Activated CD4-positive, alpha-beta T cell treated with anti-CD3 and anti-CD28 coated beads, Interleukin-2, amount 10 ng/mL, durations not matched to agents 24 days and 14 days (primary cell): ENCODE results near the gene SLC27A5. TPM values are rescaled to one million over a fixed set of nuclear protein-coding genes. Genes with fewer than 3 reads are reported as not detected.

Experiments used
- total RNA-seq: library from RNA; stranded (reverse); gene quantifications from 2 replicates; pipeline ENCODE4 v1.2.3, GENCODE V29; 2022

Gene SLC27A5
- total RNA-seq, 1 donor from 2014 or later = 24.6 TPM

Other genes starting within 250 kb of the SLC27A5 start
- gene ZNF8, start 233.0 kb downstream of the SLC27A5 start, total RNA-seq = 4.8 and 5.1 TPM in 2 replicates
- 75.2 and 80.7 TPM in 2 replicates for gene ERVK3-1, start 206.6 kb downstream of the SLC27A5 start, total RNA-seq
- 4.2 and 4.6 TPM in 2 replicates for gene ZSCAN22, start 185.0 kb downstream of the SLC27A5 start, total RNA-seq
- 7.6 and 7.7 TPM in 2 replicates for gene A1BG, start 158.5 kb downstream of the SLC27A5 start, total RNA-seq
- 0.79 and 1.1 TPM in 2 replicates for gene ZNF497, start 149.2 kb downstream of the SLC27A5 start, total RNA-seq
- gene ZNF837, start 131.0 kb downstream of the SLC27A5 start, total RNA-seq = 0.89 and 1.1 TPM in 2 replicates
- 1,286 and 1,288 TPM in 2 replicates for gene RPS5, start 124.7 kb downstream of the SLC27A5 start, total RNA-seq
- 0.54 and 1.1 TPM in 2 replicates for gene RNF225, start 116.3 kb downstream of the SLC27A5 start, total RNA-seq
- gene ZNF584, start 103.3 kb downstream of the SLC27A5 start, total RNA-seq = 17.4 and 17.7 TPM in 2 replicates
- 3.6 and 3.8 TPM in 2 replicates for gene ZNF132, start 71.8 kb downstream of the SLC27A5 start, total RNA-seq
- gene ZNF324B, start 60.4 kb downstream of the SLC27A5 start, total RNA-seq = 14.4 and 15.2 TPM in 2 replicates
- 13.6 and 14.7 TPM in 2 replicates for gene ZNF324, start 44.9 kb downstream of the SLC27A5 start, total RNA-seq
- gene ZNF446, start 35.6 kb downstream of the SLC27A5 start, total RNA-seq = 6.3 and 6.8 TPM in 2 replicates
- 16.8 and 17.5 TPM in 2 replicates for gene ZBTB45, start 7.8 kb upstream of the SLC27A5 start, total RNA-seq
- 689 and 698 TPM in 2 replicates for gene TRIM28, start 32.1 kb upstream of the SLC27A5 start, total RNA-seq
- 108 and 114 TPM in 2 replicates for gene CHMP2A, start 43.1 kb upstream of the SLC27A5 start, total RNA-seq
- 161 and 175 TPM in 2 replicates for gene UBE2M, start 46.6 kb upstream of the SLC27A5 start, total RNA-seq
- 21.6 and 23.7 TPM in 2 replicates for gene MZF1, start 61.3 kb upstream of the SLC27A5 start, total RNA-seq